ENCODE measurements around the gene MYF5.

- TF ChIP-seq SUZ12 (IDR thresholded peaks at IDR 0.05) (no peak), FOXK2 (IDR thresholded peaks at IDR 0.05) (no peak), FOXM1 (IDR thresholded peaks at IDR 0.05; ENCODE audit: borderline replicate concordance) (no peak), TARDBP (IDR thresholded peaks at IDR 0.05) (no peak), CTBP1 (IDR thresholded peaks at IDR 0.05; ENCODE audit: borderline replicate concordance) (no peak), SP1 (IDR thresholded peaks at IDR 0.05) (no peak), BHLHE40 (IDR thresholded peaks at IDR 0.05; ENCODE audit: borderline replicate concordance) (no peak), ARNT (IDR thresholded peaks at IDR 0.05) (no peak), FOXA1 (IDR thresholded peaks at IDR 0.05) (no peak), ELF4 (IDR thresholded peaks at IDR 0.05) (no peak), ZNF384 (IDR thresholded peaks at IDR 0.05) (no peak), HDGF (IDR thresholded peaks at IDR 0.05; ENCODE audit: borderline replicate concordance) (no peak)
These were observed 26.6 kb upstream of the MYF5 start for GRCh38 chr12:80690090-80690489.
